ENCODE results near the gene CDC14A. TPM values are rescaled to one million over a fixed set of nuclear protein-coding genes. Genes with fewer than 3 reads are reported as not detected.
A peak's percentile ranks its signal among the peaks of the same experiment; 100 is the strongest.
"Not testable (repeated sequence)": the region's sequence is repeated elsewhere in the genome, so short reads cannot be mapped to it uniquely, and the experiment has no call there.

CDC14A gene
- polyA plus RNA-seq, 4 donors = 13.7 to 32.3 (median 30.1) TPM

- no peak for DNase-seq (ENCODE audit: low read depth in 4 of 4, low spot score in 3 of 4)
Observed at GRCh38 chr1:100360790-100361510, 8.6 kb downstream of the CDC14A start.

DNA sequence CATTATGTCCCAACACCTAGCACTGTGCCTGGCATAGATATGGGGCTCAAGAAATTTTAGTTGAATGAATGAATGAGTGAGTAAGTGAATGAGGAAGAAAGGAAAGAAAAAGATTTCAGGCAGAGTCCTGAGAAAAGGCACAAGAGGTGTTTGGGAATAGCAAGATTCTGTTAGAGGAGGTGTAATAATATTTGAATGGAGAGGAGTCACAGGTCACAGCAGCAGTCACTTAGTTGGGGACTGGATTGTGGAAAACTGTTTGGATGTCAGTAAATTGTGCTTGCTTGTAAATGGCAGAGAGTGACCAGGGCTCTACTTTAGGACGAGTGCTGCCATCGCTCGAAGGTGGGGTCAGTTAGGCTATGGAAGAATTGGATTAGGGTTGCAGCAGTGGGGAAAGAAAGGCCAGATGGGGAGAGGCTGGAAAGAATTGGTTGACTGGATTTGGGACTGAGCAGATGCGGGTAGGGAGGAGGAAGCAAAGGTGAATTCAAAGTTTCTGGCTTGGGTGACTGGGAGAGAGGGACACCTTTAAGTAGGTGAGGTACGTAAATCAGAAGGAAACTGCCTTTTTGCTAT, 9.3 kb downstream of the CDC14A start:
- no peak for DNase-seq (ENCODE audit: low read depth in 4 of 4, low spot score in 3 of 4)

DNA sequence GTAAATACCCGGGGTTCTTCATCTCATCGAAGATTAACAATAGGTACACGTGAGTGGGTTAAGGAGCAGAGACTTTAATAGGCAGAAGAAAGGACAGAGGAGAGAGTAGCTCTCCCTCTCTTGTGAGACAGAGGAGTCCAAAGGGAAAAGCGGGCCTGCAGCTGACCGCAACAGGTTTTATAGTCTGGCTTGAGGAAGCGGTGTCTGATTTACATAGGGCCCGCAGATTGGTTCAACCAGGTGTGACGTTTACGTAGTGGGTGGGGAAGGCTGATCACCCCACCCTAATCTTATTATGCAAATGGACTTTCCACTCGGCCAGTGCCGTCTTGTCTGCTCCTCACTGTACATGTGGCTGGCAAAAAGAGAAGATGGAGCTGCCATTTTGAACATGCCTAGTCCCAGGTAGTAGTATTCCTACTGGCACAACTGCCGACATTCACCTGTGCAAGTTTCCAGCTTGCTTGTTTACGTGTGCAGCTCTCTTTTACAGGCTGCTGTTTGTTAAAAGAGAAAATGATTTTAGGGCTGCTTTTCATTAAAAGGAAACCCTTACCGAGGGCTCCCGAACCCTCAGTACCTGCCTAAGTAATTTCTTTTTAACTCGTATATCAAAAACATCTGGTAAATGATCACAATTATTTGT, 10.6 kb downstream of the CDC14A start:
- DNase-seq (ENCODE audit: low read depth in 4 of 4, low spot score in 3 of 4) = no peak

- no peak for DNase-seq (ENCODE audit: low read depth in 4 of 4, low spot score in 3 of 4)
Observed at GRCh38 chr1:100363831-100364230, 11.5 kb downstream of the CDC14A start.

GRCh38 chr1:100364697-100365096, 12.4 kb downstream of the CDC14A start:
- DNase-seq (ENCODE audit: low read depth in 4 of 4, low spot score in 3 of 4) = no peak

- DNase-seq (ENCODE audit: low read depth in 4 of 4, low spot score in 3 of 4) = no peak
Observed at GRCh38 chr1:100366209-100366525, 13.9 kb downstream of the CDC14A start.

DNA sequence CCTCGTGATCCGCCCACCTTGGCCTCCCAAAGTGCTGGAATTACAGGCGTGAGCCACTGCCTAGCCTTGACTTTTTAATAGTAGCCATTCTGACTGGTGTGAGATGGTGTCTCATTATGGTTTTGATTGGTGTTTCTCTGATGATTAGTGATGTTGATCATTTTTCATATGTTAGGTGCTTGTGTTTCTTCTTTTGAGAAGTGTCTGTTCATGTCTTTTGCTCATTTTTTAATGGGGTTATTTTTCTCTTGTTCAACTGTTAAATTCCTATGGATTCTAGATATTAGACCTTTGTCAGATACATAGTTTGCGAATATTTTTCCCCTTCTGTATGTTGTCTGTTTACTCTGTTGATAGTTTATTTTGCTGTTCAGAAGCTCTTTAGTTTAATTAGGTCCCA, 17.0 kb downstream of the CDC14A start:
- DNase-seq (ENCODE audit: low read depth in 4 of 4, low spot score in 3 of 4) = not testable (repeated sequence)

DNA sequence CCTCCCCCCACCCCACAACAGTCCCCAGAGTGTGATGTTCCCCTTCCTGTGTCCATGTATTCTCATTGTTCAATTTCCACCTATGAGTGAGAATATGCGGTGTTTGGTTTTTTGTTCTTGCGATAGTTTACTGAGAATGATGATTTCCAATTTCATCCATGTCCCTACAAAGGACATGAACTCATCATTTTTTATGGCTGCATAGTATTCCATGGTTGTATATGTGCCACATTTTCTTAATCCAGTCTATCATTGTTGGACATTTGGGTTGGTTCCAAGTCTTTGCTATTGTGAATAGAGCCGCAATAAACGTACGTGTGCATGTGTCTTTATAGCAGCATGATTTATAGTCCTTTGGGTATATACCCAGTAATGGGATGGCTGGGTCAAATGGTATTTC, 21.6 kb downstream of the CDC14A start:
- DNase-seq (ENCODE audit: low read depth in 4 of 4, low spot score in 3 of 4) = not testable (repeated sequence)

DNA sequence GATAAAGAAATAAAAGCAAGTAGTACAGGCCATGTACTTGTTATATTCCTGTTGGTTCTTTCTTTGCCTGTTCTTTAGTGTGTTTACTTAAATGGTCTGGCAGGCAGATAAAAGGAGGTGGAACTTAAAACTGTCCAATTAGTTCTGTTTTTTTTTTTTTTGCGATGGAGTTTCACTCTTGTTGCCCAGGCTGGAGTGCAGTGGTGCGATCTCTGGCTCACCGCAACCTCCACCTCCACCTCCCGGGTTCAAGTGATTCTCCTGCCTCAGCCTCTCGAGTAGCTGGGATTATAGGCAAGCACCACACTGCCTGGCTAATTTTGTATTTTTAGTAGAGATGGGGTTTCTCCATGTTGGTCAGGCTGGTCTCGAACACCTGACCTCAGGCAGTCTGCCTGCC, 24.6 kb downstream of the CDC14A start:
- DNase-seq (ENCODE audit: low read depth in 4 of 4, low spot score in 3 of 4) = not testable (repeated sequence)

- no peak for DNase-seq (ENCODE audit: low read depth in 4 of 4, low spot score in 3 of 4)
Observed at GRCh38 chr1:100377590-100378361, 25.5 kb downstream of the CDC14A start.

DNA sequence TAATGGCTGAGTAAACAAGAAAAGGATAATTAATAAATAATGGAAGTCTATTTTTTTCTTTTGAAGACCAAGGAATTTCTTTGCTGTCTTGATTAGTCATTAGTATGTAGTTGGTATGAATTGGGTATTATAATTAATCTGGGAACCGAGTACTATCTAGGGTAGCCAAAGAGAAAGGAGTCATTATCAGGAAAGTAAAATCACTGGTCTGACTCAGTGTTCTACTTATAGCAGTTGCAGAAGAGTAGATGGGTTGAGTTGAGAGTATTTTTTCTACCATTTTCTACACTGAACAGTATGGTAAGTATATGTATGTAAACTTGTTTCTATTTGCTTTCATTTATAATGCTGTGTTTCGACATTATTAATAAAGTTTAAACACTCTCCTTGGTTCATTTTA, 26.6 kb downstream of the CDC14A start:
- no peak for DNase-seq (ENCODE audit: low read depth in 4 of 4, low spot score in 3 of 4)

DNA sequence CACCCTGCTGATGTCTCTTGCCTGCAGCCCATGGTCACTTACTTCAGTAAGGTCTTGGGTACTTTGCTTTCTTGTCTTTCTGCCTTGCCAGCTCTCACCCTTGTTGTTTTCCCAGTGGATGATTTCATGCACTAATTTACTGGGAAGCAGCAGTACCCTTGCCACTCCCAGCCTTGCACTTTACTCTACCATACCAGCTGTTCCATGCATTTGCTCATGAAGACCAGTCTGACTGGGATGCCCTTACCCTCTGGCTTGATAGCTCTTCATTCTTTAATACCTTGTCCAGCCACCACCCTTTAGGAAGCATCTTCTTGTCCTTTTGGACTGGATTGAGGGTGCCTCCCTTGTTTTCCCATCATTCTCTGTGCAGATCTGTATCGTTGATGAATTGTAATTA, 28.3 kb downstream of the CDC14A start:
- DNase-seq (ENCODE audit: low read depth in 4 of 4, low spot score in 3 of 4) = no peak

GRCh38 chr1:100382657-100383056, 30.4 kb downstream of the CDC14A start:
- DNase-seq (ENCODE audit: low read depth in 4 of 4, low spot score in 3 of 4) = no peak

- DNase-seq (ENCODE audit: low read depth in 4 of 4, low spot score in 3 of 4) = no peak
Observed at GRCh38 chr1:100383743-100384405, 31.6 kb downstream of the CDC14A start.

GRCh38 chr1:100387209-100387608, 34.9 kb downstream of the CDC14A start:
- peak in 1 of 4 donors; percentile 50 for DNase-seq (ENCODE audit: low read depth in 4 of 4, low spot score in 3 of 4)

GRCh38 chr1:100387657-100388350, 35.5 kb downstream of the CDC14A start:
- DNase-seq (ENCODE audit: low read depth in 4 of 4, low spot score in 3 of 4) = no peak

DNA sequence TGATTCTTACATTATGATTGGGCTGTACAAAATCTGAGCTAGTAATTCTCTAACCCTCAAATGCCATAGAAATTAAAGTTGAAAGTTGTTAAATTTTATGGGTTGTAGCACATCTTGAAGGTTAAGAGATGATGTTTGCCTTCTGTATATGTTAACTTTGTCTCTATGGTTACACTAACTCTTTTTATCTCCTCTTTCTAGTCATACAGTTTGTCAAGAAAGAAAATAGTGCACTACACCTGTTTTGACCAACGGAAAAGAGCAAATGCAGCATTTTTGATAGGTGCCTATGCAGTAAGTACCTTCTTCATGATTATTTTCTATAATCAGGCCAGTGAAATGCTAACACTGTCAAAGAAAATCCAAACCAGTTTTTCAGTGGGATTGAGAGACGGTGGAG, 38.2 kb downstream of the CDC14A start:
- no peak for DNase-seq (ENCODE audit: low read depth in 4 of 4, low spot score in 3 of 4)

GRCh38 chr1:100391675-100392074, 39.4 kb downstream of the CDC14A start:
- no peak for DNase-seq (ENCODE audit: low read depth in 4 of 4, low spot score in 3 of 4)

DNA sequence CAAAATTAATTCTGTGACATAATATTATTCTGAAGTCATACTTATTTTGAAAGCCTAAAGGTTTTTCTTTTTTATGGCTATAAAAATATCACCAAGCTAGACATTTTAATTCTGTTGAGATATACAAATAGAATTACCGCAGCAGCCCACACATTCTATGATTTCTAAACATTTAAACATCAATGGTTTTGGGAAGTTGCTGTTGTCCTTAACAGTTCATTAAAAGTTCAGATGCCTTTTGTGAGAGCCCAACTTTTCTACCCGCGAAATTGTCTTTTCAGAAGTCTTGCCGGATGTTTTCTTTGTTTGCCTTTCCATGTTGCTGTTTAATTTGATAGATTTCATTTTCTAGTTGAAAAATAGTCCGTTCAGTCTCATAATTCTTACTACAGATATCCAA, 40.5 kb downstream of the CDC14A start:
- DNase-seq (ENCODE audit: low read depth in 4 of 4, low spot score in 3 of 4) = peak in 1 of 4 donors; percentile 40

GRCh38 chr1:100394285-100394684, 42.0 kb downstream of the CDC14A start:
- no peak for DNase-seq (ENCODE audit: low read depth in 4 of 4, low spot score in 3 of 4)

Measured in left renal pelvis (tissue), 4 donors.